Astrocyte (in vitro differentiated cells and primary cell): ENCODE results near the gene TTC13.

Source experiments
- EZH2 ChIP-seq: IDR thresholded peaks from 2 replicates; pipeline ENCODE4 v1.6.1; 2012; ENCODE audit warnings: mild to moderate bottlenecking, low read length, inconsistent platforms; ENCODE audit not compliant: insufficient read depth
- TF ChIP-seq, protein P1 (sequence below): IDR thresholded peaks from 2 replicates; pipeline ENCODE4 v1.5.1; 2011; ENCODE audit warnings: low read depth, mild to moderate bottlenecking, inconsistent platforms, low read length, moderate library complexity; ENCODE audit not compliant: insufficient read depth

DNA sequence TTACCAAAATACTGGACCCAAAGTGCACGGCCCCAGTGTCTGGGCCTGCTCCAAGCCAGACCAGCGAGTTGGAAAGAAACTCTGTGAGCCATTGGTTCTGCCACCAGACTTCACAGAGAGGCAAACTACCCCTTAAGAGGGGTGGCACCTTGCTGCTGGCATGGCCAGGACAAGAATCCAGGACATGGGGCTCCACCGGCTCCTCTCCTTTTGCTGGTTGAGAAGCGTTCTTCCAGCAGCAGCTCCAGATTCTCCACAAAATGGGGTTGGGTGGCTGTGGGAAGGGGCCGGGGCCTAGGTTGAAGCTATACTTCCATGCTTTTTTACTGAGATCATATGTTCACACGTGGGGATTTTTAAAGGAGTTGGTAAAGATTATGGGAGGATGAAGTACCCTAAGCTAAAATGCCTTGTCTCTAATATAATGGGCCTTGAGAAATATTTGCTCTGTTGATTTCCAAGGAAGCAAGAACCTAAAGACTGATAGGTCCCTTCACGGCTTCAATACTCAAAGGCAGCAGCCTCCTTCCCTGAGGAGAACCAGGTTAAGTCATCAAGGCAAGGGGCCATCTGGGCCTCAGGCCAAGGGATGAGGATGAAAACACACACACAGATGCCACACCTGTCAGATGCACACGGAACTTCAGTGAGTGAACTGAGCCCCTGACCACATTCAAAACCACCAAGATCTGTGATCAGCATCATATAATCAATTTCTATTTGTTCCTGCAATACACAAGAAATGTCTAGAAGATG is 113.4 kb downstream of the TTC13 start:
- TF ChIP-seq EZH2, result no peak
- TF ChIP-seq, protein P1, sequence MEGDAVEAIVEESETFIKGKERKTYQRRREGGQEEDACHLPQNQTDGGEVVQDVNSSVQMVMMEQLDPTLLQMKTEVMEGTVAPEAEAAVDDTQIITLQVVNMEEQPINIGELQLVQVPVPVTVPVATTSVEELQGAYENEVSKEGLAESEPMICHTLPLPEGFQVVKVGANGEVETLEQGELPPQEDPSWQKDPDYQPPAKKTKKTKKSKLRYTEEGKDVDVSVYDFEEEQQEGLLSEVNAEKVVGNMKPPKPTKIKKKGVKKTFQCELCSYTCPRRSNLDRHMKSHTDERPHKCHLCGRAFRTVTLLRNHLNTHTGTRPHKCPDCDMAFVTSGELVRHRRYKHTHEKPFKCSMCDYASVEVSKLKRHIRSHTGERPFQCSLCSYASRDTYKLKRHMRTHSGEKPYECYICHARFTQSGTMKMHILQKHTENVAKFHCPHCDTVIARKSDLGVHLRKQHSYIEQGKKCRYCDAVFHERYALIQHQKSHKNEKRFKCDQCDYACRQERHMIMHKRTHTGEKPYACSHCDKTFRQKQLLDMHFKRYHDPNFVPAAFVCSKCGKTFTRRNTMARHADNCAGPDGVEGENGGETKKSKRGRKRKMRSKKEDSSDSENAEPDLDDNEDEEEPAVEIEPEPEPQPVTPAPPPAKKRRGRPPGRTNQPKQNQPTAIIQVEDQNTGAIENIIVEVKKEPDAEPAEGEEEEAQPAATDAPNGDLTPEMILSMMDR, result no peak
